Stomach (tissue), 4 donors: ENCODE data around the gene PLXNB1.

Experiments
- POLR2A ChIP-seq, 4 donors: fragments of 450-650 bp; IDR thresholded peaks; one replicate each; pipeline ENCODE4 v1.6.1; 2016; ENCODE audit warnings: antibody characterized with exemption in 4 of 4, control low read depth in 2 of 4, mild to moderate bottlenecking in 1 of 4, moderate library complexity in 1 of 4
- POLR2AphosphoS5 ChIP-seq, 3 donors: sonication (generic); formaldehyde crosslinking; IDR thresholded peaks; one replicate each; pipeline ENCODE4 v1.6.1; 2016; ENCODE audit warnings: antibody characterized with exemption in 3 of 3
- TF ChIP-seq, protein P1 (sequence below), 7 experiments: fragments of 450-650 bp in 4 of 7; fragments of 200-600 bp in 3 of 7; sonication (generic) in 3 of 7; IDR thresholded peaks; one replicate each; pipeline ENCODE4 v1.5.1; 2016 to 2019; ENCODE audit warnings: antibody characterized with exemption in 7 of 7, control low read depth in 2 of 7, mild to moderate bottlenecking in 1 of 7

DNA sequence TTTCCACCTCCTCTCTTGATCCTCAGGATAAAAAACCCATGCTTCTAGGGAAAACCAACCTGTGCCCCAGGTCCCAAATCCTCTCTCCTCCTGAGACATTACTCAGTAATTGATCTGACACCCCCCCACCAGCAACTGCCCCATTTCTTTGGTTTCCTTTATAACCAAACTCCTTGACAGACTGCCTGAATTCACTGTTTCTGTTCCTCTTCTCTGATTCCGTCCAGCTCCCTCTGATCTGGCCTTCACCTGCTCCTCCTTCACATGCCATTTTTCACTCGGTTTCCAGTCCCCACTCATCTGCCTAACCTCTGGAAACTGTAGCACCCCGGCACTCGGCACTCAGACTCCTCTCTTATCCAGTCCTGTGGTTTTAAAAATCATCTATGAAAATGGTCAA is 7.9 kb upstream of the PLXNB1 start:
- TF ChIP-seq POLR2A (IDR thresholded peaks at IDR 0.05) (no peak), POLR2AphosphoS5 (IDR thresholded peaks at IDR 0.05) (no peak)
- TF ChIP-seq, protein P1, sequence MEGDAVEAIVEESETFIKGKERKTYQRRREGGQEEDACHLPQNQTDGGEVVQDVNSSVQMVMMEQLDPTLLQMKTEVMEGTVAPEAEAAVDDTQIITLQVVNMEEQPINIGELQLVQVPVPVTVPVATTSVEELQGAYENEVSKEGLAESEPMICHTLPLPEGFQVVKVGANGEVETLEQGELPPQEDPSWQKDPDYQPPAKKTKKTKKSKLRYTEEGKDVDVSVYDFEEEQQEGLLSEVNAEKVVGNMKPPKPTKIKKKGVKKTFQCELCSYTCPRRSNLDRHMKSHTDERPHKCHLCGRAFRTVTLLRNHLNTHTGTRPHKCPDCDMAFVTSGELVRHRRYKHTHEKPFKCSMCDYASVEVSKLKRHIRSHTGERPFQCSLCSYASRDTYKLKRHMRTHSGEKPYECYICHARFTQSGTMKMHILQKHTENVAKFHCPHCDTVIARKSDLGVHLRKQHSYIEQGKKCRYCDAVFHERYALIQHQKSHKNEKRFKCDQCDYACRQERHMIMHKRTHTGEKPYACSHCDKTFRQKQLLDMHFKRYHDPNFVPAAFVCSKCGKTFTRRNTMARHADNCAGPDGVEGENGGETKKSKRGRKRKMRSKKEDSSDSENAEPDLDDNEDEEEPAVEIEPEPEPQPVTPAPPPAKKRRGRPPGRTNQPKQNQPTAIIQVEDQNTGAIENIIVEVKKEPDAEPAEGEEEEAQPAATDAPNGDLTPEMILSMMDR (IDR thresholded peaks at IDR 0.05) = no peak
